NT2/D1 (cell line): ENCODE data around the gene FHAD1.

Experiments used
- DNase-seq: peaks from one replicate; pipeline ENCODE4 v3.0.0-alpha.2; 2011; ENCODE audit warnings: low read depth, low spot score
- H3K27me3 ChIP-seq: 2 replicates; pipeline ENCODE4 v1.6.0; 2011; ENCODE audit warnings: mild to moderate bottlenecking; ENCODE audit not compliant: insufficient read length, insufficient read depth
- H3K36me3 ChIP-seq: 2 replicates; pipeline ENCODE4 v1.6.1; 2011; ENCODE audit warnings: mild to moderate bottlenecking, low read length, mixed read lengths; ENCODE audit not compliant: insufficient read depth, insufficient read length
- H3K4me1 ChIP-seq: 2 replicates; pipeline ENCODE4 v1.5.1; 2011; ENCODE audit not compliant: insufficient read depth, insufficient read length
- H3K4me3 ChIP-seq: 2 replicates; pipeline ENCODE4 v1.5.1; 2011; ENCODE audit warnings: low read depth; ENCODE audit not compliant: insufficient read length
- H3K9ac ChIP-seq: 2 replicates; pipeline ENCODE4 v1.6.0; 2011; ENCODE audit warnings: low read depth; ENCODE audit not compliant: insufficient read length
- H3K9me3 ChIP-seq: 2 replicates; pipeline ENCODE4 v1.5.1; 2011; ENCODE audit warnings: mild to moderate bottlenecking, low read length; ENCODE audit not compliant: insufficient read depth
- SUZ12 ChIP-seq: IDR thresholded peaks from 2 replicates; pipeline ENCODE4 v1.6.1; 2011; ENCODE audit not compliant: insufficient read length, insufficient read depth; ENCODE audit errors: extremely low read depth
- YY1 ChIP-seq: IDR thresholded peaks from 2 replicates; pipeline ENCODE4 v1.6.1; 2011; ENCODE audit not compliant: insufficient read length, insufficient read depth
- ZNF274 ChIP-seq: IDR thresholded peaks from 2 replicates; pipeline ENCODE4 v1.6.1; 2011; ENCODE audit warnings: mild to moderate bottlenecking, low read depth, low read length

The FHAD1 gene

GRCh38 chr1:15212216-15212953 lies 34.6 kb upstream of the FHAD1 start:
- Histone ChIP-seq H3K36me3 (peaks cover 5% of the 10 kb centered on the region), H3K4me3 (no peak overlapping the region), H3K9ac (no peak overlapping the region), H3K27me3 (no peaks in the 10 kb centered on the region), H3K9me3 (no peaks in the 10 kb centered on the region), H3K4me1 (peaks cover 7% of the 10 kb centered on the region)
- TF ChIP-seq SUZ12 (no peak), ZNF274 (no peak)
- DNase-seq, result no peak

GRCh38 chr1:15212954-15213291 lies 34.1 kb upstream of the FHAD1 start:
- TF ChIP-seq SUZ12 (no peak), YY1 (no peak), ZNF274 (no peak)
- Histone ChIP-seq H3K4me1 (peaks cover 4% of the 10 kb centered on the region), H3K9me3 (no peaks in the 10 kb centered on the region), H3K27me3 (no peaks in the 10 kb centered on the region), H3K36me3 (peaks cover 5% of the 10 kb centered on the region), H3K4me3 (no peak overlapping the region), H3K9ac (no peak overlapping the region)
- DNase-seq, result no peak

GRCh38 chr1:15213341-15213821 lies 33.6 kb upstream of the FHAD1 start:
- Histone ChIP-seq H3K36me3 (peaks cover 5% of the 10 kb centered on the region), H3K9me3 (peaks cover 3% of the 10 kb centered on the region; the same call in 1 of the 2 replicates), H3K4me1 (peaks cover 4% of the 10 kb centered on the region), H3K9ac (no peak overlapping the region), H3K27me3 (no peaks in the 10 kb centered on the region), H3K4me3 (no peak overlapping the region)
- no peak for DNase-seq
- no peak for TF ChIP-seq ZNF274
- TF ChIP-seq YY1, result no peak
- no peak for TF ChIP-seq SUZ12

GRCh38 chr1:15214527-15214926 lies 32.5 kb upstream of the FHAD1 start:
- Histone ChIP-seq H3K36me3 (peaks cover 5% of the 10 kb centered on the region), H3K9ac (no peak overlapping the region), H3K27me3 (no peaks in the 10 kb centered on the region), H3K4me3 (no peak overlapping the region), H3K4me1 (peaks cover 4% of the 10 kb centered on the region), H3K9me3 (peaks cover 10% of the 10 kb centered on the region; the same call in 1 of the 2 replicates)
- TF ChIP-seq ZNF274 (no peak), YY1 (no peak), SUZ12 (no peak)
- DNase-seq, result no peak

- Histone ChIP-seq H3K9me3 (peaks cover 10% of the 10 kb centered on the region; the same call in 1 of the 2 replicates), H3K36me3 (peaks cover 5% of the 10 kb centered on the region), H3K9ac (no peak overlapping the region), H3K4me3 (no peak overlapping the region), H3K27me3 (no peaks in the 10 kb centered on the region), H3K4me1 (peaks cover 4% of the 10 kb centered on the region)
- no peak for TF ChIP-seq YY1
- no peak for TF ChIP-seq SUZ12
- no peak for TF ChIP-seq ZNF274
- DNase-seq, result no peak
These were observed 31.9 kb upstream of the FHAD1 start for GRCh38 chr1:15215116-15215515.

- H3K27me3 ChIP-seq, result no peaks in the 10 kb centered on the region
- no peak overlapping the region for H3K4me3 ChIP-seq
- H3K4me1 ChIP-seq, result peaks cover under 1% of the 10 kb centered on the region
- peaks cover 10% of the 10 kb centered on the region; the same call in 1 of the 2 replicates for H3K9me3 ChIP-seq
- H3K9ac ChIP-seq, result no peak overlapping the region
- peaks cover 5% of the 10 kb centered on the region for H3K36me3 ChIP-seq
- TF ChIP-seq YY1, result no peak
- TF ChIP-seq ZNF274, result no peak
- TF ChIP-seq SUZ12, result no peak
- no peak for DNase-seq
These were observed 29.4 kb upstream of the FHAD1 start for GRCh38 chr1:15217654-15218053.
